GM19099 (cell line): ENCODE data around the gene TP53I13.

Experiments used
- POLR2A ChIP-seq: IDR thresholded peaks from 3 replicates; pipeline ENCODE4 v1.6.1; 2011; ENCODE audit warnings: low read depth; ENCODE audit not compliant: insufficient read length; ENCODE audit errors: extremely low read depth

Gene TP53I13

GRCh38 chr17:29592850-29593551, 24.5 kb downstream of the TP53I13 start, which contains the start of gene ANKRD13B:
TSS of gene ANKRD13B (plus strand) at chr17:29593132. CDS start at chr17:29593622, 490 bp downstream.
- TF ChIP-seq POLR2A = no peak

- TF ChIP-seq POLR2A = no peak
These were observed 25.4 kb downstream of the TP53I13 start for GRCh38 chr17:29593591-29594518.

- no peak for TF ChIP-seq POLR2A
These were observed 26.1 kb downstream of the TP53I13 start for GRCh38 chr17:29594519-29595090.

- no peak for TF ChIP-seq POLR2A
These were observed 26.8 kb downstream of the TP53I13 start for GRCh38 chr17:29595107-29595942.

- no peak for TF ChIP-seq POLR2A
These were observed 27.7 kb downstream of the TP53I13 start for GRCh38 chr17:29595943-29596774.

- TF ChIP-seq POLR2A = no peak
These were observed 28.3 kb downstream of the TP53I13 start for GRCh38 chr17:29596811-29597210.

GRCh38 chr17:29597361-29598172, 29.1 kb downstream of the TP53I13 start:
- TF ChIP-seq POLR2A = no peak

GRCh38 chr17:29603109-29603674, 34.7 kb downstream of the TP53I13 start:
- no peak for TF ChIP-seq POLR2A

GRCh38 chr17:29607557-29608195, 39.2 kb downstream of the TP53I13 start:
- no peak for TF ChIP-seq POLR2A

GRCh38 chr17:29608986-29609385, 40.5 kb downstream of the TP53I13 start:
- TF ChIP-seq POLR2A = no peak

- TF ChIP-seq POLR2A = no peak
These were observed 41.9 kb downstream of the TP53I13 start for GRCh38 chr17:29610395-29610794.
